CD4-positive, alpha-beta T cell (primary cell): ENCODE data around the gene CHKA. TPM values are rescaled to one million over a fixed set of nuclear protein-coding genes. Genes with fewer than 3 reads are reported as not detected.

ENCODE experiments used
- ATAC-seq: fragments of 200-7000 bp; cut with Tn5 transposase; one replicate; pipeline ENCODE4 v1.10.0; 2022; ENCODE audit warnings: mild to moderate bottlenecking; ENCODE audit not compliant: poor library complexity
- CTCF ChIA-PET: fragments of 350-600 bp; sonication (Branson Sonifier 250); formaldehyde crosslinking; loops from one replicate; lab custom pipeline; 2021; ENCODE audit warnings: antibody characterized with exemption, inconsistent platforms; lab: Charles Lee
- POLR2A ChIA-PET: fragments of 350-600 bp; sonication (Branson Sonifier 250); formaldehyde crosslinking; loops from one replicate; lab custom pipeline; 2021; ENCODE audit warnings: antibody characterized with exemption, inconsistent platforms; lab: Charles Lee
- DNase-seq, 14 experiments: peaks; one replicate each; pipeline ENCODE4 v3.0.0-alpha.2; 2013 to 2020; ENCODE audit warnings: mixed read lengths in 2 of 14
- H3K27ac ChIP-seq, 2 donors: one replicate each; pipeline versions ENCODE4 v1.5.1 to v1.7.0; 2013; ENCODE audit warnings: low read length in 2 of 2, low read depth in 1 of 2, mild to moderate bottlenecking in 1 of 2
- H3K27me3 ChIP-seq, 2 experiments: 1 replicate in 1 of 2; 2 replicates in 1 of 2; pipeline versions ENCODE4 v1.6.1 to v1.7.0; 2013; ENCODE audit warnings: low read length in 2 of 2, control low read depth in 1 of 2, mild to moderate bottlenecking in 1 of 2, moderate library complexity in 1 of 2; ENCODE audit not compliant: insufficient read depth in 2 of 2, control insufficient read depth in 1 of 2
- H3K36me3 ChIP-seq: one replicate; pipeline ENCODE4 v1.6.1; 2013; ENCODE audit warnings: low read length, control low read depth; ENCODE audit not compliant: insufficient read depth
- H3K4me1 ChIP-seq: one replicate; pipeline ENCODE4 v1.6.1; 2013; ENCODE audit warnings: low read length, control low read depth; ENCODE audit not compliant: insufficient read depth
- H3K4me3 ChIP-seq: one replicate; pipeline ENCODE4 v1.5.1; 2013; ENCODE audit warnings: mild to moderate bottlenecking, low read length, moderate library complexity
- H3K9me3 ChIP-seq, 2 experiments: 1 replicate in 1 of 2; 2 replicates in 1 of 2; pipeline versions ENCODE4 v1.6.1 to v1.7.0; 2013; ENCODE audit warnings: low read length in 2 of 2, mild to moderate bottlenecking in 2 of 2, control low read depth in 1 of 2, moderate library complexity in 1 of 2; ENCODE audit not compliant: control insufficient read depth in 1 of 2, insufficient read depth in 1 of 2
- H3K27ac Mint-ChIP-seq: one replicate; pipeline ENCODE4 v1.8.0; 2020; ENCODE audit warnings: mixed read lengths
- H3K27me3 Mint-ChIP-seq: one replicate; pipeline ENCODE4 v1.8.0; 2021; ENCODE audit warnings: mixed read lengths
- H3K36me3 Mint-ChIP-seq: one replicate; pipeline ENCODE4 v1.8.0; 2021; ENCODE audit warnings: low read depth, mixed read lengths
- H3K4me1 Mint-ChIP-seq: one replicate; pipeline ENCODE4 v1.8.0; 2021; ENCODE audit warnings: low read depth, mixed read lengths
- H3K4me3 Mint-ChIP-seq: one replicate; pipeline ENCODE4 v1.8.0; 2020; ENCODE audit warnings: mild to moderate bottlenecking, mixed read lengths
- H3K9me3 Mint-ChIP-seq: one replicate; pipeline ENCODE4 v1.8.0; 2020; ENCODE audit warnings: mixed read lengths
- CTCF ChIP-seq: fragments of 200-600 bp; IDR thresholded peaks from one replicate; pipeline ENCODE4 v1.8.0; 2022; ENCODE audit warnings: antibody characterized with exemption, mild to moderate bottlenecking
- intact Hi-C, 2 experiments: fragments of 100-400 bp; cut with DNase I in 1 of 2; cut with micrococcal nuclease in 1 of 2; formaldehyde crosslinking; loops; one replicate each; pipeline versions ENCODE4 v1.15.1 to v1.9.0; 2023 to 2025; cut with DNase I, micrococcal nuclease
- total RNA-seq, 174 experiments: library from RNA in 2 of 174; stranded (reverse) in 2 of 174; gene quantifications; one replicate each; pipeline ENCODE4 v1.2.3 and lab custom pipeline; 2021 to 2026

Gene CHKA
- total RNA-seq, 2 experiments from 2014 or later = 30.1 to 31.4 TPM

GRCh38 chr11:68164437-68164836 lies 43.2 kb upstream of the CHKA start:
- H3K27me3 Mint-ChIP-seq = no peaks in the 10 kb centered on the region
- DNase-seq (no peak), ATAC-seq (no peak)
- no peaks in the 10 kb centered on the region for H3K4me1 Mint-ChIP-seq
- Histone ChIP-seq H3K27ac (no peak overlapping the region), H3K4me3 (no peak overlapping the region), H3K36me3 (peaks cover 43% of the 10 kb centered on the region), H3K4me1 (no peaks in the 10 kb centered on the region), H3K9me3 (no peaks in the 10 kb centered on the region), H3K27me3 (no peaks in the 10 kb centered on the region)
- intact Hi-C loops = no loop called here
- no peak overlapping the region for H3K27ac Mint-ChIP-seq
- no peak for TF ChIP-seq CTCF
- peaks cover 86% of the 10 kb centered on the region for H3K36me3 Mint-ChIP-seq
- no peaks in the 10 kb centered on the region for H3K9me3 Mint-ChIP-seq
- POLR2A ChIA-PET = interaction anchor here (0.6 kb wide), 1 partner anchor 14 kb away, joined by 3 read pairs; no protein-coding TSS in a partner anchor
- H3K4me3 Mint-ChIP-seq = no peak overlapping the region
- CTCF ChIA-PET = no interaction called here

GRCh38 chr11:68163691-68164090 lies 42.5 kb upstream of the CHKA start:
- H3K4me3 ChIP-seq = no peak overlapping the region
- H3K36me3 ChIP-seq = peaks cover 39% of the 10 kb centered on the region
- ChIA-PET CTCF (no interaction called here), POLR2A (no interaction called here)
- no peaks in the 10 kb centered on the region for H3K9me3 ChIP-seq
- DNase-seq = no peak
- no peak overlapping the region for H3K27ac ChIP-seq
- H3K36me3 Mint-ChIP-seq = peaks cover 86% of the 10 kb centered on the region
- no peak overlapping the region for H3K4me3 Mint-ChIP-seq
- ATAC-seq = no peak
- no peaks in the 10 kb centered on the region for H3K4me1 Mint-ChIP-seq
- H3K27me3 ChIP-seq = no peaks in the 10 kb centered on the region
- H3K4me1 ChIP-seq = no peaks in the 10 kb centered on the region
- TF ChIP-seq CTCF = no peak
- intact Hi-C loops = no loop called here
- no peak overlapping the region for H3K27ac Mint-ChIP-seq
- no peaks in the 10 kb centered on the region for H3K9me3 Mint-ChIP-seq
- no peaks in the 10 kb centered on the region for H3K27me3 Mint-ChIP-seq

GRCh38 chr11:68160100-68160695 lies 39.0 kb upstream of the CHKA start:
- no peak overlapping the region for H3K4me3 ChIP-seq
- H3K36me3 ChIP-seq = peaks cover 26% of the 10 kb centered on the region
- H3K9me3 ChIP-seq = no peaks in the 10 kb centered on the region
- H3K27me3 Mint-ChIP-seq = no peaks in the 10 kb centered on the region
- H3K27me3 ChIP-seq = no peaks in the 10 kb centered on the region
- CTCF ChIA-PET = no interaction called here
- POLR2A ChIA-PET = no interaction called here
- TF ChIP-seq CTCF = no peak
- DNase-seq = no peak
- no peaks in the 10 kb centered on the region for H3K9me3 Mint-ChIP-seq
- H3K4me1 ChIP-seq = no peaks in the 10 kb centered on the region
- intact Hi-C loops = no loop called here
- H3K27ac Mint-ChIP-seq = peak overlapping the region; percentile 33
- no peaks in the 10 kb centered on the region for H3K4me1 Mint-ChIP-seq
- peaks cover 68% of the 10 kb centered on the region for H3K36me3 Mint-ChIP-seq
- no peak overlapping the region for H3K27ac ChIP-seq
- no peak for ATAC-seq
- H3K4me3 Mint-ChIP-seq = no peak overlapping the region
